ENCODE data around the gene TENM4.

The TENM4 gene

GRCh38 chr11:78952890-78953289 lies 487.9 kb downstream of the TENM4 start:
- DNase-seq = no peak

- DNase-seq = no peak
These were observed 488.7 kb downstream of the TENM4 start for GRCh38 chr11:78952175-78952574.

GRCh38 chr11:78949976-78950690 lies 490.7 kb downstream of the TENM4 start:
- no peak for DNase-seq

- DNase-seq = no peak
These were observed 493.6 kb downstream of the TENM4 start for GRCh38 chr11:78946945-78947902.

- no peak for DNase-seq
These were observed 497.0 kb downstream of the TENM4 start for GRCh38 chr11:78943841-78944240.

- DNase-seq = no peak
These were observed 497.7 kb downstream of the TENM4 start for GRCh38 chr11:78943154-78943553.

- DNase-seq = no peak
These were observed 499.5 kb downstream of the TENM4 start for GRCh38 chr11:78941226-78941851.

GRCh38 chr11:78940500-78941225 lies 500.2 kb downstream of the TENM4 start:
- DNase-seq = no peak

GRCh38 chr11:78938971-78939370 lies 501.9 kb downstream of the TENM4 start:
- no peak for DNase-seq

- no peak for DNase-seq
These were observed 502.8 kb downstream of the TENM4 start for GRCh38 chr11:78938036-78938435.

GRCh38 chr11:78935398-78936068 lies 505.3 kb downstream of the TENM4 start:
- no peak for DNase-seq

- no peak for DNase-seq
These were observed 507.5 kb downstream of the TENM4 start for GRCh38 chr11:78933350-78933749.

- DNase-seq = no peak
These were observed 508.1 kb downstream of the TENM4 start for GRCh38 chr11:78932757-78933156.

- no peak for DNase-seq
These were observed 508.9 kb downstream of the TENM4 start for GRCh38 chr11:78931891-78932290.

GRCh38 chr11:78930810-78931523 lies 509.9 kb downstream of the TENM4 start:
- no peak for DNase-seq

- no peak for DNase-seq
These were observed 511.0 kb downstream of the TENM4 start for GRCh38 chr11:78929906-78930220.

- DNase-seq = no peak
These were observed 511.5 kb downstream of the TENM4 start for GRCh38 chr11:78929207-78929905.

GRCh38 chr11:78927511-78927910 lies 513.3 kb downstream of the TENM4 start:
- DNase-seq = no peak

- DNase-seq = no peak
These were observed 514.0 kb downstream of the TENM4 start for GRCh38 chr11:78926633-78927338.

GRCh38 chr11:78925387-78925786 lies 515.4 kb downstream of the TENM4 start:
- no peak for DNase-seq
